ENCODE measurements around the gene QRICH1. TPM values are rescaled to one million over a fixed set of nuclear protein-coding genes. Genes with fewer than 3 reads are reported as not detected.

The QRICH1 gene
- 41.9 and 56.0 TPM in 2 replicates for total RNA-seq

GRCh38 chr3:49093853-49094767 is at the start of gene QRICH1:
TSS of gene QRICH1 (minus strand) at chr3:49094071. CDS start at chr3:49077017, 17,054 bp downstream.

GRCh38 chr3:49132437-49133225 is 38.8 kb upstream of the QRICH1 start, which contains the start of gene LAMB2:
TSS of gene LAMB2 (minus strand) at chr3:49133050. CDS start at chr3:49132867, 183 bp downstream.

GRCh38 chr3:49120438-49121131 is 26.7 kb upstream of the QRICH1 start, which contains the start of gene USP19:
TSS of gene USP19 (minus strand) at chr3:49120823. CDS start at chr3:49119145, 1,678 bp downstream.

GRCh38 chr3:49104427-49105291 is 10.8 kb upstream of the QRICH1 start, which contains the start of gene QARS1:
TSS of gene QARS1 (minus strand) at chr3:49104757. CDS start at chr3:49104733, 24 bp downstream.

GRCh38 chr3:49028673-49029562 is 65.0 kb downstream of the QRICH1 start, which contains the start of gene IMPDH2:
TSS of gene IMPDH2 (minus strand) at chr3:49029398. CDS start at chr3:49029350, 48 bp downstream.

GRCh38 chr3:49021813-49022687 is 71.8 kb downstream of the QRICH1 start, which contains the start of gene NDUFAF3:
TSS of gene NDUFAF3 (plus strand) at chr3:49022121. CDS start at chr3:49022145, 24 bp downstream.

GRCh38 chr3:49017971-49018706 is 75.7 kb downstream of the QRICH1 start, which contains the start of gene DALRD3:
TSS of gene DALRD3 (minus strand) at chr3:49018580. CDS start at chr3:49018564, 16 bp downstream.

GRCh38 chr3:49007068-49007770 is 86.7 kb downstream of the QRICH1 start, which contains the start of gene WDR6:
TSS of gene WDR6 (plus strand) at chr3:49007391. CDS start at chr3:49007432, 41 bp downstream.

GRCh38 chr3:48989796-48990635 is 103.9 kb downstream of the QRICH1 start, which contains the start of gene P4HTM:
TSS of gene P4HTM (plus strand) at chr3:48990241. CDS start at chr3:48990257, 16 bp downstream.

Other genes with a start within 250 kb of the QRICH1 start
- 31.5 and 32.1 TPM in 2 replicates for gene PRKAR2A, start 246.2 kb downstream of the QRICH1 start, total RNA-seq
- 25.3 and 27.3 TPM in 2 replicates for gene SLC25A20, start 195.2 kb downstream of the QRICH1 start, total RNA-seq
- 62.5 and 72.5 TPM in 2 replicates for gene ARIH2, start 175.2 kb downstream of the QRICH1 start, total RNA-seq
- 3.0 and 3.2 TPM in 2 replicates for gene P4HTM, start 103.8 kb downstream of the QRICH1 start, total RNA-seq
- 90.8 and 94.9 TPM in 2 replicates for gene WDR6, start 86.7 kb downstream of the QRICH1 start, total RNA-seq
- gene DALRD3, start 75.5 kb downstream of the QRICH1 start, total RNA-seq: 32.2 and 35.2 TPM in 2 replicates
- gene NDUFAF3, start 72.0 kb downstream of the QRICH1 start, total RNA-seq: 46.2 and 62.9 TPM in 2 replicates
- 149 and 269 TPM in 2 replicates for gene IMPDH2, start 64.7 kb downstream of the QRICH1 start, total RNA-seq
- gene QARS1, start 10.7 kb upstream of the QRICH1 start, total RNA-seq: 477 and 512 TPM in 2 replicates
- gene USP19, start 26.8 kb upstream of the QRICH1 start, total RNA-seq: 32.7 and 39.1 TPM in 2 replicates
- gene LAMB2, start 39.0 kb upstream of the QRICH1 start, total RNA-seq: 689 and 1,344 TPM in 2 replicates
- gene CCDC71, start 72.3 kb upstream of the QRICH1 start, total RNA-seq: 16.1 and 16.4 TPM in 2 replicates
- 47.6 and 125 TPM in 2 replicates for gene KLHDC8B, start 77.5 kb upstream of the QRICH1 start, total RNA-seq
- 2.4 and 2.8 TPM in 2 replicates for gene C3orf62, start 183.2 kb upstream of the QRICH1 start, total RNA-seq
- gene USP4, start 246.0 kb upstream of the QRICH1 start, total RNA-seq: 21.1 and 25.3 TPM in 2 replicates